Measurements from ENCODE around the gene PDGFRB.

- TF ChIP-seq CTCF (IDR thresholded peaks at IDR 0.05; ENCODE audit: low read depth, low read length, missing input control) (no peak), FOXA1 (IDR thresholded peaks at IDR 0.05) (peak; percentile 56), MAX (IDR thresholded peaks at IDR 0.05) (peak; percentile 65), RAD21 (IDR thresholded peaks at IDR 0.05) (peak in 1 of 2 donors; percentile 29), HNF4A (conservative IDR thresholded peaks at IDR 0.05) (peak; percentile 93 to 95), HNF4G (IDR thresholded peaks at IDR 0.05) (peak; percentile 85), TAF1 (conservative IDR thresholded peaks at IDR 0.05) (no peak)
Observed at GRCh38 chr5:150184990-150185912, 29.6 kb upstream of the PDGFRB start.
